Embryonic facial prominence (tissue), 1 donor: ENCODE data around the gene LGALS7B.
"Not testable (repeated sequence)": the region's sequence is repeated elsewhere in the genome, so short reads cannot be mapped to it uniquely, and the experiment has no call there.

Source experiments
- DNase-seq: peaks from one replicate; pipeline ENCODE4 v3.0.0-alpha.2; 2016; ENCODE audit errors: extremely low spot score

Gene LGALS7B

DNA sequence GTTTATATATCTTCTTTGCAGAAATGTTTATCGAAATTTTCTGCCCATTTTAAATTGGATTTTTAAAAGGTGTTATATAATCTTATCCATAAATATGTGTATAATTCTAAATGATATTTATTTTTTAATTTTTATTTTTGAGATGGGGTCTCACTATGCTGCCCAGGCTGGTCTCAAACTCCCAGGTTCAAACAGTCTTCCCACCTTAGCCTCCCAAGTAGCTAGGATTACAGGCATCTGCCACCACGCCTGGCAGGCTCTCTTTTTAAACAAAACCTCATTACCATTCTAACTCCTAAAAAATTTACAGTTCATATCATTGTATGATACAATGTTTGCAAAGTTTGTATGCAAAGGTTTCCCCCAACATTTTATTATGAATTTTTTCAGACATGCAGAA is 7.2 kb downstream of the LGALS7B start:
- DNase-seq = no peak

GRCh38 chr19:38797781-38798180 is 8.8 kb downstream of the LGALS7B start:
- not testable (repeated sequence) for DNase-seq

DNA sequence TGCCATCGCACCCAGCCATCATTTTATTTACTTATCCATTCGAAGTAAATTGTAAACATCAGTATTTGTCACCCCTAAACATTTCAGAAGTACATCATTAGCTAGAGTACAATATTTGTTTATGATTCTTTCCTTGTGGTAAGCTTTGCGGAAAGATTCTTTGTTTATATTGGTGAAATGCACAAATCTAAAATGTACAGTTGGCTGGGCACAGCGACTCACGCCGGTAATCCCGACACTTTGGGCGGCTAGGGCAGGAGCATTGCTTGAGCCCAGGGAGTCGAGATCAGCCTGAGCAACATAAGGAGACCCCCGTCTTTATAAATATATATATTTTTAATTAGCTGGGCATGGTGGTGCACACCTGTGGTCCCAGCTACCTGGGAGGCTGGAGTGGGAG is 10.1 kb downstream of the LGALS7B start:
- DNase-seq = no peak

DNA sequence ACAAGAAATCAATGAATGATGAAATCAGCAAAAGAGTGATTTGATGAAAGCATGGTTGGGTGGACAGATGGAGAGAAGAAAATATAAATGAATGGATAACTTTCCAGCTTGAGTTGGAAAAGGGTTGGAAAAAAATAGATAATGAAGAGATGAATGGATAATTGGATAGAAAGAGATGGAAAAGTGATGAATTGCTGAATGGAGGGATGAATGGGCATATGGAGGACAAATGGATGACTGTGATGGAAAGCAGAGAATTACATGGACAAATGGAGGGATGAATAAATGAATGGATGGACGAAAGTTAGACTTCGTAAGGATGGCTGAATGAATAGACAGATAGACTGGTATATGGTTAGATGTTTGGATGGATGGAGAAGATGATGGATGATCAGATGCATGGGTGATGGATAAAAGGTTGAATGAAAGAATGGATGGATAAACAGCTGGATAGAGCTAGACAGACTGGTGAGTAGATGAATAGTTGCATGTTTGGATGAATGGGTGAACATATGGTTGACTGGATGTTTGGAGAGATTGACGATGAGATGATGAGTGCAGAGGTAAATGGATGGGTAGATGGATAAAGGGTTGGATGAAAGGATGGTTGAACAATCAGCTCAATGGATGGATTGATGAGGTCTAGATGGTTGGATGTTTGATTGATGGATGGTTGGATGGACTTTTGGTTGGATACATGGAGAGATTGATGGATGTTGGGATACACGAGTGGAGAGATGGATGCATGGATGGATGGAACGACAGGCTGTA is 11.8 kb downstream of the LGALS7B start:
- no peak for DNase-seq

DNA sequence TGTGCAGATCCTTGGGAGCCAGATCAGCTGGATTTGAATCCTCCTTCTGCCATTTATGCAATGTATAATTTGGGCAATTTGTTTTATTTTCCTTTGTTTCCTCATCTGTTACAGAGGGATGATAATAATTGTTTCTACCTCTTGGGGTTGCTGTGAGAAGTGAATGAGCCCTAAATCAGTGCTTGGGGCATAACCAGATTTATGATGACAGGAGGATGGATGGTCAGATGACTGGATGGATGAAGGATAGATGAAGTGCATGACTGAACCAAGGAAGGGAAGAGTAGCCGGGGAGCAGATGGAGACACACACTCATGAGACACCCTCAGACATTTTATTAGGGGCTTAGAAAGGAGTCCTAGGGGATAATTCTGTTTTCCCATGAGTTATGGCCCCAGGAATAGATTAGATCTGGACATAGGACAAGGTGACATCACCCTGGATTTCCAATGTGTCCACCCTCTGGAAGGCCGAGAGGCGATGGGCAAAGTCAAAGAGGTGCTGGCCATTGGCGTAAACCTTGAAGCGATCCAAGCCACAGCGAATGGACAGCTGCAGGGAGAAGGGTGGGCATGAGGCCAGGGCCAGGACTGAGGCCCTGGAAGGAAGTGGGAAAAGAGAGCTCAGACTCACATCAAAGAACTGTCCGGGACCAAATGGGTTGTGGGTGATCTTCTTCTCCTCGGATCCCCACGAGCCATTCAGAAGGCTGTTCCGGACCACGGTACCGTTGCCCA is 12.5 kb downstream of the LGALS7B start:
- DNase-seq = no peak

- DNase-seq = no peak
Measured at GRCh38 chr19:38803543-38803942, 14.5 kb downstream of the LGALS7B start.

DNA sequence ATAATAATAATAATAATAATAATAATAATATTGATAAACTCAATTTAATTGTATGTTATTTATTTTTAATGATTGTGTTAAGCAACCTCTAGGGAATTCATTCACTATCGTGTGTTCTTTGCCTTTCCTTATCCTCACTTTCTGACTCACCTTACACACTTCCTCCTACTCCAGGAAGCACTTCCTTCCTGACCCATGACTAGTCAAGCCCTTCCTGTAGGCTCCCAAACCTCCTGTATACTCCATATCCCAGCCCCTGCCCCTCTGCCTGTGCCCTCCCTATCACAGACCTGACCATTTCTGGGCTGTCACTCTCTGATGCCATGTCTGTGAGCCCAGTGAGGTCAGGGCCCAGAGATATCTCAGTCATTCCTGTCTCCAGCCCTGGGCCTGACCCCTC is 16.2 kb downstream of the LGALS7B start:
- no peak for DNase-seq

- DNase-seq = no peak
Measured at GRCh38 chr19:38806371-38806770, 17.4 kb downstream of the LGALS7B start.

DNA sequence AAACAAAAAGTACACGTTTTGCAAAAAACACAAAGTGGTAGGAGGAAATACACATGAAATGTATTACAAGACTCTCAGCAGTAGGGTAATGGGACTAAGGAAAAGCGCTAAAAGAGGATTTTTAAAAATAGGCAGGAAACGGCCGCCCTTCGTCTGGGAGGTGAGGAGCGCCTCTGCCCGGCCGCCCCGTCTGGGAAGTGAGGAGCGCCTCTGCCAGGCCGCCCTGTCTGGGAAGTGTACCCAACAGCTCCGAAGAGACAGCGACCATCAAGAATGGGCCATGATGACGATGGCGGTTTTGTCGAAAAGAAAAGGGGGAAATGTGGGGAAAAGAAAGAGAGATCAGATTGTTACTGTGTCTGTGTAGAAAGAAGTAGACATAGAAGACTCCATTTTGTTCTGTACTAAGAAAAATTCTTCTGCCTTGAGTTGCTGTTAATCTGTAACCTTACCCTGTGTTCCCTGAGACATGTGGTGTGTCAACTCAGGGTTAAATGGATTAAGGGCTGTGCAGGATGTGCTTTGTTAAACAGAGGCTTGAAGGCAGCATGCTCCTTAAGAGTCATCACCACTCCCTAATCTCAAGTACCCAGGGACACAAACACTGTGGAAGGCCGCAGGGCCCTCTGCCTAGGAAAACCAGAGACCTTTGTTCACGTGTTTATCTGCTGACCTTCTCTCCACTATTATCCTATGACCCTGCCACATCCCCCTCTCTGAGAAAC is 18.5 kb downstream of the LGALS7B start:
- DNase-seq = not testable (repeated sequence)

- DNase-seq = no peak
Measured at GRCh38 chr19:38808741-38809140, 19.7 kb downstream of the LGALS7B start.

- no peak for DNase-seq
Measured at GRCh38 chr19:38809592-38810252, 20.7 kb downstream of the LGALS7B start.

- DNase-seq = no peak
Measured at GRCh38 chr19:38812009-38812840, 23.2 kb downstream of the LGALS7B start.

- DNase-seq = no peak
Measured at GRCh38 chr19:38812841-38813320, 23.9 kb downstream of the LGALS7B start, which contains the start of gene LGALS4. Gene LGALS4, minus strand, starts transcription at chr19:38812945. Its CDS starts 59 bp downstream, at chr19:38812886.

DNA sequence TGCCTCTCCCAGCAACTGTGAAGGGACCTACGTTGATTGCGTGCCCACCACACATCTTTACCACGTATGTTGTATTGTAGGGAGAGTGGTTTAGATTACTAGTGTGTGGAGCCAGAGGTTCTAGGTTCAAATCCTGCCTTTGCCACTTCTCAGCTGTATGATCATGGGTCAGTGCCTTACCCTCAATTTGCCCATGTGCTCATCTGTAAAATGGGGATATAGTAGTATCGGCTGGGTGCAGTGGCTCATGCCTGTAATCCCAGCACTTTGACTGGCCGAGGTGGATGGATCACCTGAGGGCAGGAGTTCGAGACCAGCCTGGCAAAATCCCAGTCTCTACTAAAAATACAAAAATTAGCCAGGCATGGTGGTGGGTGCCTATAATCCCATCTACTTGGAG is 24.3 kb downstream of the LGALS7B start:
- DNase-seq = no peak

DNA sequence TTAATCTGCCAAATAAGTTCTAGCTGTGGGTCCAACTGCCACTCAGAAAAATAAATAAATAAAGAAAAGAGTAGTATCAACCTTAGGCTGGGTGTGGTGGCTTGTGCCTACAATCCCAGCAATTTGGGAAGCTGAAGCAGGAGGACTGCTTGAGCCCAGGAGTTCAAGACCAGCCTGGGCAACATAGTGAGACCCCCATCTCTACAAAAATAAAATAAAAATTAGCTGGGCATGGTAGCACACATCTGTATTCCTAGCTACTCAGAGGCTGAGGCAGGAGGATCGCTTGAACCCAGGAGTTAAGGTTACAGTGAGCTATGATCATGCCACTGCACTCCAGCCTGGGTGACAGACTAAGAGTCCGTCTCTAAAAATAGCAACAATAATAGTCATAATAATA is 24.9 kb downstream of the LGALS7B start:
- DNase-seq = not testable (repeated sequence)

- DNase-seq = no peak
Measured at GRCh38 chr19:38815059-38816001, 26.3 kb downstream of the LGALS7B start.

- DNase-seq = no peak
Measured at GRCh38 chr19:38816131-38816750, 27.2 kb downstream of the LGALS7B start.

DNA sequence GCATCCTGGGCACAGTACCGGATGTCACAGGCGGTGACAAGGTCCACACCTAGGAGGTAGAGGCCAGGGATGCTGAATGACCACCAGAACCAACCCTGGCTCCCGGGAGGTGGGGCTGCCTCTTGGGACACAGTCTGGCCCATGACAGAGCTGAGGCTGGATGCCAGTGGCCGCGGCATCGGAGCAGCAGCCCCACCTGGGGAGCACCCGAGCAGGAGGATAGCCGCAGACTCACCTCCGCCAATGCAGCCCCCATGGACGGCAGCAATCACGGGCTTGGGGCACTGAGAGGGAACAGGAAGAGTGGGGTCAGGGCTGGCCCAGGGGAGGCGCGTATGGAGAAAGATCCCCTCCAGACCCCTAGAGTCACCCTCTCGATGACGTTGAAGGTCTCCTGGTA is 28.1 kb downstream of the LGALS7B start:
- DNase-seq = no peak

GRCh38 chr19:38819231-38819920 is 30.4 kb downstream of the LGALS7B start:
- no peak for DNase-seq
